Peyer's patch (tissue), 4 donors: ENCODE measurements around the gene MSH6. TPM values are rescaled to one million over a fixed set of nuclear protein-coding genes. Genes with fewer than 3 reads are reported as not detected.

Experiments used
- DNase-seq, 3 donors: peaks; one replicate each; pipeline ENCODE4 v3.0.0-alpha.2; 2017 to 2019
- H3K27ac ChIP-seq, 4 donors: fragments of 200-600 bp; sonication (generic); one replicate each; pipeline ENCODE4 v1.5.1; 2016 to 2019
- H3K27me3 ChIP-seq, 2 donors: fragments of 200-600 bp; sonication (generic); one replicate each; pipeline ENCODE4 v1.5.1; 2019
- H3K36me3 ChIP-seq, 3 donors: fragments of 200-600 bp; sonication (generic); one replicate each; pipeline ENCODE4 v1.5.1; 2016 to 2019
- H3K4me1 ChIP-seq, 4 donors: fragments of 200-600 bp; sonication (generic); one replicate each; pipeline ENCODE4 v1.5.1; 2016 to 2019
- H3K4me3 ChIP-seq, 4 donors: fragments of 200-600 bp; sonication (generic); 1 replicate in 3 of 4; 2 replicates in 1 of 4; pipeline ENCODE4 v1.5.1; 2016 to 2019; ENCODE audit warnings: mild to moderate bottlenecking in 1 of 4
- H3K9me3 ChIP-seq, 4 donors: fragments of 200-600 bp; sonication (generic); one replicate each; pipeline ENCODE4 v1.5.1; 2016 to 2019; ENCODE audit warnings: mild to moderate bottlenecking in 1 of 4
- POLR2A ChIP-seq, 2 donors: fragments of 450-650 bp; IDR thresholded peaks; one replicate each; pipeline ENCODE4 v1.5.1; 2017; ENCODE audit warnings: antibody characterized with exemption in 2 of 2, mild to moderate bottlenecking in 2 of 2, moderate library complexity in 2 of 2
- total RNA-seq, 4 donors: library from RNA; depleted of rRNA; stranded (reverse); fragments of >200 nt; gene quantifications; one replicate each; pipeline ENCODE4 v1.1.0, GENCODE V29; 2016
- TF ChIP-seq, protein P1 (sequence below), 6 experiments: fragments of 450-650 bp in 4 of 6; fragments of 200-600 bp in 2 of 6; sonication (generic) in 1 of 6; IDR thresholded peaks; one replicate each; pipeline ENCODE4 v1.5.1; 2017 to 2019; ENCODE audit warnings: antibody characterized with exemption in 6 of 6, mild to moderate bottlenecking in 3 of 6, moderate library complexity in 1 of 6

The MSH6 gene
- total RNA-seq, 4 donors from 2014 or later = 12.4 to 32.2 (median 16.2) TPM

DNA sequence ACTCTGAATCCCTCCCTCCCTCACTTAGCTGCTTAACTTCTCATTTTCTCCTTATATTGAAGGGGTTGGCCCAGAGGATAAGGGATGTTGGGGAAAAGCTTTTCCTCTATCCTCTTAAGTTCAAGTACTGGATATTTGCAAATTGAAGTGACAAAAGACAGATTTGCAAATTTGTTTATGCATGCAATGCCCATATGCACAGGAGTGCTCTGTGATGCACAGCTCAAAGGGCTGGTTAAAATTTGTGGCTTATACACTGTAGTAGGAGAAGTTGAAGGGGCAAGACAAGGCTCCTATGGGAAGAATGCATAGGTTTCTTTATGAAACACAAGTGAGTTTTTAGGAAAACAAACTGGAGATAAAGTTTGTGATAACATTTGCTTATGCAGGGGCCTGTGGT, 8.4 kb upstream of the MSH6 start:
- H3K36me3 ChIP-seq = no peaks in the 10 kb centered on the region
- no peaks in the 10 kb centered on the region for H3K9me3 ChIP-seq
- TF ChIP-seq POLR2A (IDR thresholded peaks at IDR 0.05) = no peak
- TF ChIP-seq, protein P1, sequence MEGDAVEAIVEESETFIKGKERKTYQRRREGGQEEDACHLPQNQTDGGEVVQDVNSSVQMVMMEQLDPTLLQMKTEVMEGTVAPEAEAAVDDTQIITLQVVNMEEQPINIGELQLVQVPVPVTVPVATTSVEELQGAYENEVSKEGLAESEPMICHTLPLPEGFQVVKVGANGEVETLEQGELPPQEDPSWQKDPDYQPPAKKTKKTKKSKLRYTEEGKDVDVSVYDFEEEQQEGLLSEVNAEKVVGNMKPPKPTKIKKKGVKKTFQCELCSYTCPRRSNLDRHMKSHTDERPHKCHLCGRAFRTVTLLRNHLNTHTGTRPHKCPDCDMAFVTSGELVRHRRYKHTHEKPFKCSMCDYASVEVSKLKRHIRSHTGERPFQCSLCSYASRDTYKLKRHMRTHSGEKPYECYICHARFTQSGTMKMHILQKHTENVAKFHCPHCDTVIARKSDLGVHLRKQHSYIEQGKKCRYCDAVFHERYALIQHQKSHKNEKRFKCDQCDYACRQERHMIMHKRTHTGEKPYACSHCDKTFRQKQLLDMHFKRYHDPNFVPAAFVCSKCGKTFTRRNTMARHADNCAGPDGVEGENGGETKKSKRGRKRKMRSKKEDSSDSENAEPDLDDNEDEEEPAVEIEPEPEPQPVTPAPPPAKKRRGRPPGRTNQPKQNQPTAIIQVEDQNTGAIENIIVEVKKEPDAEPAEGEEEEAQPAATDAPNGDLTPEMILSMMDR (IDR thresholded peaks at IDR 0.05) = no peak
- DNase-seq = no peak
- H3K27me3 ChIP-seq = no peaks in the 10 kb centered on the region
- H3K27ac ChIP-seq = no peak overlapping the region
- H3K4me1 ChIP-seq = no peaks in the 10 kb centered on the region
- no peak overlapping the region for H3K4me3 ChIP-seq

DNA sequence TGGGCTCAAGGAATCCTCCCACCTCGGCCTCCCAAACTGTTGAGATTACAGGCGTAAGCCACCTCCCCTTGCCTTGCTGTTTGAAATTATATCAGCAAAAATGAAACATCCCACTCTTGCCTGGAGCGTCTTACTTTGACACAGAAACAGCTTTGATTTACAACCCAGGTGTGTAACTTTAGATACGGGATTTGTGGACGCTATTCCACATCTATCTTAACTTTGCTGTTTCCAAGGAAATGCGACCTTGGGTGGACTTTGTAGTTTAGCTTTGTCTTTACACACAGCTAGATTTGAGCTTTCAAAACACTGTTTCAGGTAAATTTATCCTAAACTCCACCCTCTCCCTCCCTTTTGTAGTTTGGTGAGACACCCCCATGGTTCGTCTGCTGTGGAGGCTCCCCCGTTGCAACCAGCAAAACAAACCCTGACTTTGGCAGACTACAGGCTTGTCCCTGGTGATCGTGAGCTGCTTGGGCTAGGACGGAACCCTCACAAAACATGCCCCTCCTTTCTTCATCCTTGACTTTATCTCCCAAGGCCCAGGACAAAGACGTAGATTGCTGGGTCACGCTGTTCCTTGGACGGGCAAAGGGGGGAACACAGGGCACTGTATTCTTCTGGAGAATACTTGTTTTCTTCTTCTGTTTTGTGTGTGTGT, 5.5 kb upstream of the MSH6 start:
- no peak overlapping the region for H3K27ac ChIP-seq
- TF ChIP-seq POLR2A (IDR thresholded peaks at IDR 0.05) = no peak
- TF ChIP-seq, protein P1 (IDR thresholded peaks at IDR 0.05) = no peak
- DNase-seq = no peak

GRCh38 chr2:47778698-47779425, 4.1 kb upstream of the MSH6 start:
- no peak for DNase-seq
- Histone ChIP-seq H3K27ac (no peak overlapping the region), H3K9me3 (no peaks in the 10 kb centered on the region), H3K4me3 (no peak overlapping the region), H3K36me3 (no peaks in the 10 kb centered on the region), H3K27me3 (no peaks in the 10 kb centered on the region), H3K4me1 (no peaks in the 10 kb centered on the region)
- TF ChIP-seq, protein P1 (IDR thresholded peaks at IDR 0.05) = no peak
- no peak for TF ChIP-seq POLR2A (IDR thresholded peaks at IDR 0.05)

More for the DNA sequence above, 5.5 kb upstream of the MSH6 start:
- no peak overlapping the region for H3K4me3 ChIP-seq
- H3K9me3 ChIP-seq = no peaks in the 10 kb centered on the region
- H3K36me3 ChIP-seq = no peaks in the 10 kb centered on the region
- H3K4me1 ChIP-seq = no peaks in the 10 kb centered on the region
- no peaks in the 10 kb centered on the region for H3K27me3 ChIP-seq

GRCh38 chr2:47779426-47779790, 3.5 kb upstream of the MSH6 start:
- no peaks in the 10 kb centered on the region for H3K36me3 ChIP-seq
- no peak overlapping the region for H3K27ac ChIP-seq
- peaks cover 0 to 4% (median under 1%) of the 10 kb centered on the region in 4 donors for H3K4me1 ChIP-seq
- no peak for DNase-seq
- TF ChIP-seq, protein P1 (IDR thresholded peaks at IDR 0.05) = no peak
- no peak for TF ChIP-seq POLR2A (IDR thresholded peaks at IDR 0.05)
- H3K9me3 ChIP-seq = no peaks in the 10 kb centered on the region
- H3K4me3 ChIP-seq = no peak overlapping the region
- no peaks in the 10 kb centered on the region for H3K27me3 ChIP-seq

DNA sequence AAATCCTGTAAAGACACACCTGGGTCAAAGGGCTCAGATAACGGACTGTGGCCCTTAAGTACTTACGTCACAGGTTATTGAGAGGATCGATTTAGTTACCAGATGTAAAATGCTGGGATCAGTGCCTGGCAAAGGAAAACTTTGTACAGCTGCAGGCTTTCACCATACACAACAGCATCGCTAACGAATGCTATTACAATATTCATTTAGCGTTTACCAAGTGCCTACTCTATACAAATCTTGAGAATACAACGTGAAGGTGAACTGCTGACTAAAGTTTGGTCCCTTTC, 619 bp upstream of the MSH6 start:
- H3K9me3 ChIP-seq = no peaks in the 10 kb centered on the region
- H3K36me3 ChIP-seq = no peaks in the 10 kb centered on the region
- H3K4me1 ChIP-seq = peaks cover 0 to 10% (median 3%) of the 10 kb centered on the region in 4 donors
- no peak for TF ChIP-seq POLR2A (IDR thresholded peaks at IDR 0.05)
- H3K27me3 ChIP-seq = no peaks in the 10 kb centered on the region
- peak overlapping the region; percentile 79 to 98 (median 94) for H3K27ac ChIP-seq
- no peak for DNase-seq
- peak overlapping the region; percentile 91 to 97 (median 95) for H3K4me3 ChIP-seq
